Hepatocyte (in vitro differentiated cells): ENCODE measurements around the gene SLC7A10. TPM values are rescaled to one million over a fixed set of nuclear protein-coding genes. Genes with fewer than 3 reads are reported as not detected.

ENCODE experiments used
- DNase-seq: peaks from one replicate; pipeline ENCODE4 v3.0.0-alpha.2; 2016; ENCODE audit warnings: low spot score
- H2AFZ ChIP-seq: fragments of 200-600 bp; sonication (generic); 2 replicates; pipeline ENCODE4 v1.6.0; 2016; ENCODE audit warnings: antibody characterized with exemption, mild to moderate bottlenecking
- H3K27ac ChIP-seq: fragments of 200-600 bp; sonication (generic); 2 replicates; pipeline ENCODE4 v1.5.1; 2016; ENCODE audit warnings: mild to moderate bottlenecking
- H3K27me3 ChIP-seq: fragments of 200-600 bp; sonication (generic); 2 replicates; pipeline ENCODE4 v1.6.1; 2016
- H3K36me3 ChIP-seq: fragments of 200-600 bp; sonication (generic); replicated peaks from 2 replicates; pipeline ENCODE4 v1.5.1; 2016; ENCODE audit warnings: low read depth; ENCODE audit not compliant: insufficient read depth
- H3K4me1 ChIP-seq: fragments of 200-600 bp; sonication (generic); 2 replicates; pipeline ENCODE4 v1.5.1; 2016; ENCODE audit warnings: mild to moderate bottlenecking, moderate library complexity; ENCODE audit not compliant: insufficient read depth
- H3K4me2 ChIP-seq: fragments of 200-600 bp; sonication (generic); 2 replicates; pipeline ENCODE4 v1.6.0; 2016
- H3K4me3 ChIP-seq: fragments of 200-600 bp; sonication (generic); 2 replicates; pipeline ENCODE4 v1.5.1; 2016; ENCODE audit warnings: mild to moderate bottlenecking
- H3K79me2 ChIP-seq: fragments of 200-600 bp; sonication (generic); 2 replicates; pipeline ENCODE4 v1.6.0; 2017; ENCODE audit warnings: mild to moderate bottlenecking
- H3K9me2 ChIP-seq: fragments of 200-600 bp; sonication (generic); replicated peaks from 2 replicates; pipeline ENCODE4 v1.6.0; 2017; ENCODE audit warnings: mild to moderate bottlenecking; ENCODE audit not compliant: insufficient read depth
- H3K9me3 ChIP-seq: fragments of 200-600 bp; sonication (generic); 2 replicates; pipeline ENCODE4 v1.5.1; 2016; ENCODE audit warnings: low read depth, mild to moderate bottlenecking
- H4K20me1 ChIP-seq: fragments of 200-600 bp; sonication (generic); 2 replicates; pipeline ENCODE4 v1.6.0; 2016; ENCODE audit warnings: mild to moderate bottlenecking; ENCODE audit not compliant: insufficient read depth, poor library complexity, severe bottlenecking
- CTCF ChIP-seq: fragments of 200-600 bp; sonication (generic); IDR thresholded peaks from 2 replicates; pipeline ENCODE4 v1.5.1; 2016; ENCODE audit warnings: antibody characterized with exemption, mild to moderate bottlenecking; ENCODE audit not compliant: poor library complexity
- EZH2 ChIP-seq: fragments of 200-600 bp; sonication (generic); IDR thresholded peaks from 2 replicates; pipeline ENCODE4 v1.6.1; 2016; ENCODE audit warnings: antibody characterized with exemption, mild to moderate bottlenecking, borderline replicate concordance
- EZH2phosphoT487 ChIP-seq: fragments of 200-600 bp; sonication (generic); IDR thresholded peaks from one replicate; pipeline ENCODE4 v1.6.1; 2018; ENCODE audit warnings: antibody characterized with exemption, mild to moderate bottlenecking, low read depth, moderate library complexity; ENCODE audit not compliant: unreplicated experiment, severe bottlenecking
- WGBS: methylation state at CpG from one replicate; pipeline ENCODE4 v1.1.6; 2016; ENCODE audit warnings: low lambda C conversion rate; ENCODE audit errors: missing lambda C conversion rate; 5-methylcytosine and 5-hydroxymethylcytosine counted together
- polyA plus RNA-seq: library from polyadenylated mRNA; unstranded; fragments of >200 nt; fragmentation: Nextera tagmentation; extraction: Ambion mirVana; gene quantifications from 2 replicates; pipeline ENCODE4 v1.2.1, GENCODE V29; 2016
- total RNA-seq: library from RNA; depleted of rRNA; stranded (reverse); fragments of >200 nt; gene quantifications from 2 replicates; pipeline ENCODE4 v1.2.3, GENCODE V29; 2014

SLC7A10 gene
- total RNA-seq (4.5 and 5.5 TPM in 2 replicates), polyA plus RNA-seq (4.3 and 7.3 TPM in 2 replicates)

GRCh38 chr19:33225458-33225926 lies at the start of gene SLC7A10:
Gene SLC7A10, minus strand, starts transcription at chr19:33225850. Its CDS starts 147 bp downstream, at chr19:33225703.
- peak; percentile 65 for DNase-seq
- H2AFZ ChIP-seq, result no peak within 1 kb of the TSS
- H3K36me3 ChIP-seq, result no peaks in the 10 kb centered on the region
- TF ChIP-seq EZH2phosphoT487 (peak; percentile 15), EZH2 (peak; percentile 69), CTCF (no peak)
- peaks cover 29% of the 10 kb centered on the region for H3K27me3 ChIP-seq
- no peak within 1 kb of the TSS for H3K4me3 ChIP-seq
- H3K4me1 ChIP-seq, result peaks cover 9% of the 10 kb centered on the region
- peak within 1 kb of the TSS; percentile 85 for H3K4me2 ChIP-seq
- H3K79me2 ChIP-seq, result no peaks in the 10 kb centered on the region
- no peak within 1 kb of the TSS for H3K27ac ChIP-seq
- peaks cover 4% of the 10 kb centered on the region for H3K9me3 ChIP-seq
- 16% methylated on average over 36 of the region's 62 CpGs for whole genome bisulfite sequencing
- H4K20me1 ChIP-seq, result no peaks in the 10 kb centered on the region
- no peaks in the 10 kb centered on the region for H3K9me2 ChIP-seq

- TF ChIP-seq CTCF, result no peak
- no peak for TF ChIP-seq EZH2phosphoT487
- no peak for TF ChIP-seq EZH2
- Histone ChIP-seq H3K27me3 (no peaks in the 10 kb centered on the region), H3K9me2 (no peaks in the 10 kb centered on the region), H3K4me3 (no peak overlapping the region), H3K9me3 (no peaks in the 10 kb centered on the region), H3K79me2 (no peaks in the 10 kb centered on the region), H3K36me3 (no peaks in the 10 kb centered on the region), H3K27ac (peak overlapping the region; percentile 95), H3K4me2 (peak overlapping the region; percentile 25), H2AFZ (no peak overlapping the region), H3K4me1 (peaks cover 53% of the 10 kb centered on the region), H4K20me1 (no peaks in the 10 kb centered on the region)
- DNase-seq, result no peak
- WGBS, result 79% methylated on average over 17 of the region's 17 CpGs
Observed at GRCh38 chr19:33274663-33275558, 49.3 kb upstream of the SLC7A10 start.

- H2AFZ ChIP-seq, result no peak overlapping the region
Observed at GRCh38 chr19:33273881-33274662, 48.4 kb upstream of the SLC7A10 start.

More at GRCh38 chr19:33273881-33274662, 48.4 kb upstream of the SLC7A10 start:
- peak; percentile 75 for DNase-seq
- Histone ChIP-seq H3K79me2 (no peaks in the 10 kb centered on the region), H3K9me2 (no peaks in the 10 kb centered on the region), H3K4me1 (peaks cover 47% of the 10 kb centered on the region), H3K4me3 (no peak overlapping the region), H3K27ac (peak overlapping the region; percentile 95), H3K36me3 (no peaks in the 10 kb centered on the region), H3K4me2 (no peak overlapping the region), H3K9me3 (no peaks in the 10 kb centered on the region), H4K20me1 (no peaks in the 10 kb centered on the region), H3K27me3 (no peaks in the 10 kb centered on the region)
- TF ChIP-seq EZH2, result no peak
- no peak for TF ChIP-seq EZH2phosphoT487
- no peak for TF ChIP-seq CTCF
- WGBS, result 50% methylated on average over 16 of the region's 16 CpGs
